ENCODE data around the gene SLBP. TPM values are rescaled to one million over a fixed set of nuclear protein-coding genes. Genes with fewer than 3 reads are reported as not detected.

The SLBP gene
- total RNA-seq, 1 donor from 2014 or later = 60.2 TPM

GRCh38 chr4:1751155-1751918 lies 39.2 kb upstream of the SLBP start:
- no peak for TF ChIP-seq CTCF (conservative IDR thresholded peaks at IDR 0.05)
- no peak overlapping the region for H3K4me3 Mint-ChIP-seq
- no peaks in the 10 kb centered on the region for H3K4me1 Mint-ChIP-seq
- H3K27ac Mint-ChIP-seq (ENCODE audit: unreplicated experiment) = no peak overlapping the region
- no peaks in the 10 kb centered on the region for H3K36me3 Mint-ChIP-seq (ENCODE audit: low read depth)
- no peaks in the 10 kb centered on the region for H3K9me3 Mint-ChIP-seq
- no peaks in the 10 kb centered on the region for H3K27me3 Mint-ChIP-seq (ENCODE audit: low read depth)
- no peak for DNase-seq (ENCODE audit: low read depth, low spot score)

GRCh38 chr4:1750381-1751154 lies 38.4 kb upstream of the SLBP start:
- no peak for TF ChIP-seq CTCF (conservative IDR thresholded peaks at IDR 0.05)
- Mint-ChIP-seq H3K4me1 (no peaks in the 10 kb centered on the region), H3K9me3 (no peaks in the 10 kb centered on the region), H3K4me3 (no peak overlapping the region), H3K27me3 (ENCODE audit: low read depth) (no peaks in the 10 kb centered on the region), H3K36me3 (ENCODE audit: low read depth) (no peaks in the 10 kb centered on the region), H3K27ac (ENCODE audit: unreplicated experiment) (no peak overlapping the region)
- DNase-seq (ENCODE audit: low read depth, low spot score) = no peak

GRCh38 chr4:1749826-1750225 lies 37.7 kb upstream of the SLBP start:
- H3K36me3 Mint-ChIP-seq (ENCODE audit: low read depth) = no peaks in the 10 kb centered on the region
- DNase-seq (ENCODE audit: low read depth, low spot score) = no peak
- no peaks in the 10 kb centered on the region for H3K4me1 Mint-ChIP-seq
- H3K9me3 Mint-ChIP-seq = no peaks in the 10 kb centered on the region
- H3K27ac Mint-ChIP-seq (ENCODE audit: unreplicated experiment) = no peak overlapping the region
- H3K27me3 Mint-ChIP-seq (ENCODE audit: low read depth) = no peaks in the 10 kb centered on the region
- TF ChIP-seq CTCF (conservative IDR thresholded peaks at IDR 0.05) = no peak
- H3K4me3 Mint-ChIP-seq = no peak overlapping the region

- Mint-ChIP-seq H3K27ac (ENCODE audit: unreplicated experiment) (no peak overlapping the region), H3K36me3 (ENCODE audit: low read depth) (no peaks in the 10 kb centered on the region), H3K4me1 (no peaks in the 10 kb centered on the region), H3K4me3 (no peak overlapping the region), H3K27me3 (ENCODE audit: low read depth) (no peaks in the 10 kb centered on the region), H3K9me3 (no peaks in the 10 kb centered on the region)
- TF ChIP-seq CTCF (conservative IDR thresholded peaks at IDR 0.05) = no peak
- no peak for DNase-seq (ENCODE audit: low read depth, low spot score)
Measured at GRCh38 chr4:1749370-1749769, 37.3 kb upstream of the SLBP start.

- peak; percentile 98 for TF ChIP-seq CTCF (conservative IDR thresholded peaks at IDR 0.05)
- H3K9me3 Mint-ChIP-seq = no peaks in the 10 kb centered on the region
- H3K36me3 Mint-ChIP-seq (ENCODE audit: low read depth) = no peaks in the 10 kb centered on the region
- H3K4me1 Mint-ChIP-seq = no peaks in the 10 kb centered on the region
- no peak overlapping the region for H3K4me3 Mint-ChIP-seq
- no peaks in the 10 kb centered on the region for H3K27me3 Mint-ChIP-seq (ENCODE audit: low read depth)
- no peak overlapping the region for H3K27ac Mint-ChIP-seq (ENCODE audit: unreplicated experiment)
- peak; percentile 96 for DNase-seq (ENCODE audit: low read depth, low spot score)
Measured at GRCh38 chr4:1748465-1748995, 36.4 kb upstream of the SLBP start.
